Activated T-helper 17 cell treated with anti-CD3 and anti-CD28 coated beads, Interleukin-2, amount 50 U/mL, for 72 hours (primary cell): ENCODE measurements around the gene RAI14. TPM values are rescaled to one million over a fixed set of nuclear protein-coding genes. Genes with fewer than 3 reads are reported as not detected.
"Not testable (repeated sequence)": the region's sequence is repeated elsewhere in the genome, so short reads cannot be mapped to it uniquely, and the experiment has no call there.

ENCODE experiments used
- ATAC-seq: fragments of 150-1000 bp; cut with Tn5 transposase; replicated peaks from 2 replicates; pipeline ENCODE4 v1.10.0; 2021; ENCODE audit warnings: mild to moderate bottlenecking, moderate library complexity
- H3K27ac Mint-ChIP-seq: one replicate; pipeline ENCODE4 v1.8.0; 2022; ENCODE audit warnings: mixed read lengths
- H3K27me3 Mint-ChIP-seq: one replicate; pipeline ENCODE4 v1.8.0; 2022; ENCODE audit warnings: mixed read lengths
- H3K36me3 Mint-ChIP-seq: one replicate; pipeline ENCODE4 v1.8.0; 2022; ENCODE audit warnings: low read depth, mild to moderate bottlenecking, mixed read lengths
- H3K4me1 Mint-ChIP-seq: one replicate; pipeline ENCODE4 v1.8.0; 2022; ENCODE audit warnings: mixed read lengths
- H3K4me3 Mint-ChIP-seq: one replicate; pipeline ENCODE4 v1.8.0; 2022; ENCODE audit warnings: mild to moderate bottlenecking, mixed read lengths
- H3K9me3 Mint-ChIP-seq: one replicate; pipeline ENCODE4 v1.8.0; 2022; ENCODE audit warnings: mixed read lengths
- total RNA-seq, 2 donors: library from RNA; stranded (reverse); gene quantifications; one replicate each; pipeline ENCODE4 v1.2.3, GENCODE V29; 2022

RAI14 gene
- total RNA-seq, 2 donors from 2014 or later, result 0.41 to 3.3 TPM

DNA sequence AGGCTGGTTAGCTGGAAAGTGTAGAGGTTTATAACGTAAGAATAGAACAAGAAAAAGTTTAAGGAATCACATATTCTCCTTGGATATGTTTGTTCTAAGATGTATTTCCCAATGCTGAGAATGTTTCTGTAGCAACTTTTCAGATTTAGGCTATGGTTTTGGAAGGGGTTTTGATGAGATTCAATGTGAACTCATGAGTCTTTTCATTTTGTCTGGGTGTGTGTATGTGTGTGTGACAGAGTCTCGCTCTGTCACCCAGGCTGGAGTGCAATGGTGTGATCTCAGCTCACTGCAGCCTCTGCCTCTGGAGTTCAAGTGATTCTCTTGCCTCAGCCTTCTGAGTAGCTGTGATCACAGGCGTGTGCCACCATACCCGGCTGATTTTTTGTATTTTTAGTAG lies 38.6 kb downstream of the RAI14 start:
- no peaks in the 10 kb centered on the region for H3K27me3 Mint-ChIP-seq
- H3K36me3 Mint-ChIP-seq, result no peaks in the 10 kb centered on the region
- H3K4me3 Mint-ChIP-seq, result peak overlapping the region; percentile 1
- no peaks in the 10 kb centered on the region for H3K9me3 Mint-ChIP-seq
- H3K27ac Mint-ChIP-seq, result no peak overlapping the region
- H3K4me1 Mint-ChIP-seq, result peaks cover 8% of the 10 kb centered on the region
- no peak for ATAC-seq

DNA sequence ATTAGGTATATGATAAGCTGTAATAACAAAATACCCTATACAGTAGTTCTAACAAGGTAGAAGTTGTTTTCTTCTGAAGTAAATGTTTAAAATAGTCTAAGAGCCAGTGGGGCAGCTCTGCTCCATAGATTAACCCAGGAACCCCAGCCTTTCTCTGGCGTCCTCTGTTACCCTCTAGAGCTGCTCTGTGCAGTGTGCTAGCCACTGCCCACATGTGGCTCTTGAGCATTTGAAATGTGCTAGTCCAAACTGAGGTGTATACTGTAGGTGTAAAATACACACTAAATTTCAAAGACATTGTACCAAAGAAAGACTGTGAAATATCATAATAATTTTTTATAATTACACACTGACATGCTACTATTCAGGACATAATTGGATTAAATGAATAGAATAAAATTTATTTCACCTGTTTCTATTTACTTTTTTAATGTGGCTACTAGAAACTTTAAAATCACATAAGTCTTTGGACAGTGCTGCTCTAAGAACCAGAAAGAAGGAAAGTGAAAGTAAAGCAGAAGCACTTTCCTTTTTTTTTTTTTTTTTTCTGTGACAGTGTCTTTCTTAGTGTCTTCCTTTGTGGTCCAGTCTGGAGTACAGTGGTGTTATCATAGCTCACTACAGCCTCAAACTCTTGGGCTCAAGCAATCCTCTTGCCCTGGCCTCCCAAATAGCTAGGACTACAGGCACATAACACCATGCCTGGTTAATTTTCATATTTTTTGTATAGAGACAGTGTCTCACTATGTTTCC lies 39.3 kb downstream of the RAI14 start:
- no peaks in the 10 kb centered on the region for H3K9me3 Mint-ChIP-seq
- ATAC-seq, result peak; percentile 56

DNA sequence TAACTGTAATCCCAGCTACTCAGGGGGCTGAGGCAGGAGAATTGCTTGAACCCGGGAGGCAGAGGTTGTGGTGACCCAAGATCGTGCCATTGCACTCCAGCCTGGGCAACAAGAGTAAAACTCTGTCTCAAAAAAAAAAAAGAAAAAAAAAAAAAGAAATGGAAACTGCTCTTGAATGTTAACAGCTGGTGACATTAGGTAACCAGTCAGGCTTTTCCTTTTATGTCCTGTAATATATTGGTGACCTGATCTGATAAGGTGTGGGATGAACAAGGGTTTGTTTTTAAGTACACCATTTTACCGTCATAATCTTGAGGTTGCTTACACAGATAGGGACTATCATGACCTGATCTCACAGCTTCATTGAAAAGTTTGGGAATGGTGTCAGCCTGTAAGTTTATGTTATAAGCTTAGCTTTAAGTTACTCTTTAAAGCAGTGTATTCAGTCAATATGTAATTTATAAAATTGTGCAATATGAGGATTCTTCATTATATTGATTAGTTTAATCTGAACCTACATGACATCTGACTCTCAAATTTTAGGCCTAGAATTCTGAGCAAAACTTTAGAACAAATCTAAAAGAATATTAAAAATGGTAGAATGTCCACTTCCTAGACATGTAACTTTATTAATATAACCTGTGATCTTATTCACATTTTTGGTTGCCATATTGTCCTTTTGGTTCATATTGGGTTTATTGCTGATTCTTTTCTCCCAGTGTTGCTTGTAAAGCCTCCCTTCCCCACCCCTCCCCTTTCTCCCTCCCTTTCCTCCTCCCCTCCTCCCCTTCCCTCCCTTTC lies 41.4 kb downstream of the RAI14 start:
- no peak for ATAC-seq
- H3K27me3 Mint-ChIP-seq, result no peaks in the 10 kb centered on the region
- no peaks in the 10 kb centered on the region for H3K36me3 Mint-ChIP-seq
- no peaks in the 10 kb centered on the region for H3K9me3 Mint-ChIP-seq
- H3K4me1 Mint-ChIP-seq, result peaks cover 8% of the 10 kb centered on the region
- H3K4me3 Mint-ChIP-seq, result no peak overlapping the region
- no peak overlapping the region for H3K27ac Mint-ChIP-seq

More for the DNA sequence above, 39.3 kb downstream of the RAI14 start:
- Mint-ChIP-seq H3K27me3 (no peaks in the 10 kb centered on the region), H3K4me3 (peak overlapping the region; percentile 1), H3K36me3 (no peaks in the 10 kb centered on the region), H3K27ac (no peak overlapping the region), H3K4me1 (peaks cover 8% of the 10 kb centered on the region)

DNA sequence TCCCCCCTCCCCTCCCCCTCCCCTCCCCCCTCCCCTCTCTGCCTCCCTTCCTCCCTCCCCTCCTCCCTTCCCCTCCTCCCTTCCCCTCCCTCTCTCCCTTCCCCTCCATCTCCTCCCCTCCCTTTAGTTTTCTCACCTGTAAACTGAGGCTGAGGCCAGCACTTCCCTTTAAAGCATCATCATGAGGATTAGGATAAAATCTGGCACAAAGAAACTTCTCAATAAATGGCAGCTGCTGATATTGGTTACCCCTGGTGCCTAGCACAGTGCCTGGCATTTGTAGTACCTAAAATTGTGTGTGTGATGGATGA lies 41.9 kb downstream of the RAI14 start:
- Mint-ChIP-seq H3K9me3 (no peaks in the 10 kb centered on the region), H3K27me3 (no peaks in the 10 kb centered on the region), H3K36me3 (no peaks in the 10 kb centered on the region), H3K4me1 (peaks cover 8% of the 10 kb centered on the region), H3K4me3 (no peak overlapping the region), H3K27ac (no peak overlapping the region)
- ATAC-seq, result no peak

DNA sequence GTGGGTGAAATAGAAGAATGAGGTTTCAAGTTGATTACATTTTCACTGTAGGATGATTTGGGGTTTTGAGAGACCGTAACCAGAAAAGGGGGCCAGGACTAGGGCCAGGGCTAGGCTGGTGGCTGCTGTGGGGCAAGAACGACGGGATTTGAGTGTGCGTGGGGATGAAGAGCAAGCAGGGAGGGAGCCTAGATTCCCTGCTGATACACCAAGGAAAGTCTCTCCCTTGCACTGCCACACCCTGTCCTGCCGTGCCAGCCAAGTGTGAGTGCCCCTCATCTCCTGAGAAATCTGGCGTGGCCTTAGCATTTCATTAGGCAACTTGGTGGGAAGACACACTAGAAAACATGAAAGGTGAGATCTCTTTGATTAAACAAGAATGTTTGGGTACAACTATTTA lies 42.6 kb downstream of the RAI14 start:
- H3K27me3 Mint-ChIP-seq, result no peaks in the 10 kb centered on the region
- no peaks in the 10 kb centered on the region for H3K9me3 Mint-ChIP-seq
- H3K4me3 Mint-ChIP-seq, result no peak overlapping the region
- no peak overlapping the region for H3K27ac Mint-ChIP-seq
- ATAC-seq, result no peak
- H3K36me3 Mint-ChIP-seq, result no peaks in the 10 kb centered on the region
- peaks cover 8% of the 10 kb centered on the region for H3K4me1 Mint-ChIP-seq

DNA sequence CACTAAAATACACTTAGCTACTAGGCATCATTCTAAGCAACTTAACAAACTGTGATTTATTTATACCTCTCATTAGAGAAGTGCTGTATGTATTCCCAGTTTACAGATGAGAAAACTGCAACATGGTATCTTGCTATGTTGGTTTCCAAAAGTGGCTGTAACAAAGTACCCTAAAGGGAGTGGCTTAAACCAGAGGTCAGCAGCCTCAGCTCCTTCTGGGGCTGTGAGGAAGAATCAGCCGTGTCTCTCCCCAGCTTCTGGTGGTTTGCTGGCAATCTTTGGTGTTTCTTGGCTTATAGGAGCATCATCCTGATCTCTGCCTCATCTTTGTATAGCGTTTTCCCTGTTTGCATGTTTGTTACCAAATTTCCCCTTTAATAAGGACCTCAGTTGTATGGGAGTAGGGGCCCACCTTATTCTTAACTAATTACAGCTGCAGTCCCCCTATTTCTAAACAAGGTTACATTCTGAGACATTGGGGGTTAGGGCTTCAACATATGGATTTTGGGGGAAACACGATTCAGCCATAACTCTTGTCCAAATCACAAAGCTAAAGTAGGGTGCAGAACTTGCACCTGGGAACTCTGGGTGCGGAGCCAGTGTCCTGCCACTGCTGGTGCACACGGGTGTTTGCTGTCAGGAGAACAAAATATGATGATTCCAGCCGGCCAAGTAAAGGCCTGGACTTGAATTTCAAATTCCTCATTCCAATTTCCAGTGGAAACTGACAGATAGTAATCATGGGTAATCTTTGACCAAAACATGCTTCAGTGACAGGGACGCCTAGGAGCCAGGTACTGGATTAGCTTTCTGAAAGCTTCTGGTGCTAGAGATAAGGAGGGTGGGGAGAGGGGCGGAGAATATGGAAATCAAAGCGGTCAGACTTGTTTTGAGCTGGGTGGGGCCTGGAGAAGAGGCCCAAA lies 43.3 kb downstream of the RAI14 start:
- no peak for ATAC-seq
- Mint-ChIP-seq H3K27me3 (no peaks in the 10 kb centered on the region), H3K27ac (no peak overlapping the region), H3K9me3 (no peaks in the 10 kb centered on the region), H3K4me1 (peaks cover 6% of the 10 kb centered on the region), H3K4me3 (no peak overlapping the region), H3K36me3 (no peaks in the 10 kb centered on the region)

DNA sequence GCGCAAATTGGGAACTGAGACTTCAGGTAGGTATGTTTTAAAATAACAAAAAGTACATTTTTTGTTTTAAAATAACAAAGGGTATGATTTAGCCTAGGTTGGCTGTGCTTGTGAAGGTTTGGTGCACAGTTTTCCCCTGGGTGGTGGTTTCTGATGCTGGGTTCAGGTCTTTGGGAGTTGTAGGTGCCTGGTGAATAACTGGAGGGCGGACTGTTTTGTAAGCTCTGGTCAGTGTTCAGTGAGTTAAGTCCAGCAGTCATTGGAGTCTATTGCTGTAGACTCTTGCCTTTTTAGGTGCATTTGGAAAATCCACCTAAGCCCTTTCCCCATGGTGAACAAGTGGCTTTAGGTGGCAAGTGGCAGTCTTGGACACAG lies 43.9 kb downstream of the RAI14 start:
- no peak overlapping the region for H3K4me3 Mint-ChIP-seq
- no peak overlapping the region for H3K27ac Mint-ChIP-seq
- no peaks in the 10 kb centered on the region for H3K9me3 Mint-ChIP-seq
- no peaks in the 10 kb centered on the region for H3K27me3 Mint-ChIP-seq
- H3K4me1 Mint-ChIP-seq, result no peaks in the 10 kb centered on the region
- ATAC-seq, result no peak
- no peaks in the 10 kb centered on the region for H3K36me3 Mint-ChIP-seq

DNA sequence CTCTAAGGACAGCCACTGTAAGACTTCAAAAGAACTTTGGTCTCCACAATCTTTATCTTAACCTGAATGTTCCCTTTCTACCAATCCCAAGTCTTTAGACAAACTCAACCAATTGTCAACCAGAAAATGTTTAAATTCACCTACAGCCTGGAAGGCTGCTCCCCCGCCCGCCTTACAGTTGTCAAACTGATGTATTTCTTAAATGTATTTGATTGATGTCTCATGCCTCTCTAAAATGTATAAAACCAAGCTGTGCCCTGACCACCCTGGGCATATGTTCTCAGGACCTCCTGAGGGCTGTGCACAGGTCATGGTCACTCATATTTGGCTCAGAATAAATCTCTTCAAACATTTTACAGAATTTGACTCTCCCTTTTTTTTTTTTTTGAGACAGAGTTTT lies 45.3 kb downstream of the RAI14 start:
- H3K4me3 Mint-ChIP-seq, H3K36me3 Mint-ChIP-seq, H3K9me3 Mint-ChIP-seq, H3K27me3 Mint-ChIP-seq, ATAC-seq, H3K4me1 Mint-ChIP-seq, H3K27ac Mint-ChIP-seq: not testable (repeated sequence)

DNA sequence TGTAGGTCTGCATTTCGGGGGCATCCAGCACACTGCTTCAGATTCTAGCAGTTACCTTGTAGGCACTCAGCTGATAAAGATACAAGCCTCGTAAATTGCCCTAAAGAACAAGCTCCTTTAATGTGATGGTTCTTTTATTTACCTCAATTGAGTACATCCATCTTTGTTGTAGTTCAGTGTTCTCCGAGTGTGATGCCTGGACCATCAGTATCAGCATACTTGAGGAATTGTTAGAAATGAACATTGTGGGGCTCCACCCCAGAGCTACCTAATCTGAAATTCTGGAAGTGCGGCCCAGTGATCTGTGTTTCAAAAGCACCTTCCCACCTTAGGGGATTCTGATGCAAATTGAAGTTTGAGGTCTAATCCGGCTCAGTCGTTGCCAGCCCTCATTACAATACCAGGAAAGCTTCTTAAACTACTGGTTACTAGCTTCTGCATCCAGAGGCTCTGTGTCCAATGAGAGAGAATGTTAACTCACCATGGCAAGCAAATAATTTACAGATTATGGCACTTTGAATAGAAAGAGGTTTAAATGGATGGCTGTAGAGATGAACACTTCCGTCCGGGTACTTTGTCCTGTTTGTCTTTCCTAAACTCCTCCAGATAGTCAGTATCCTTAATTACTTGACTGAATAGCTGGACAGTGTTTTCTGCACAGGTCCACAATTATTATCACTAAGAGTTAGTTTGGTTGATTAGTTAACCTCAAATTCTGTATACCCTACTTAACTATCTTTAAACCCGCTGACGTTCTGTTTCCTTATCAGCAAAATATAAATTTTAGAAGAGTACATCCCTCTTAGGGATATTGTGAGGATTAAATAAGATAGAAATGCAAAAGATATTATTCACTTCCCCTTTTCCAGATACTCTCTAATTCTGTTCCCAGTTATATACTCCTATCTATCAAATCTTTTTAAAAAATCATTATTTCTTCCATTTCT lies 47.9 kb downstream of the RAI14 start:
- H3K27me3 Mint-ChIP-seq, result no peaks in the 10 kb centered on the region
- ATAC-seq, result no peak
- no peaks in the 10 kb centered on the region for H3K9me3 Mint-ChIP-seq
- no peak overlapping the region for H3K4me3 Mint-ChIP-seq
- H3K36me3 Mint-ChIP-seq, result no peaks in the 10 kb centered on the region
- H3K27ac Mint-ChIP-seq, result no peak overlapping the region
- H3K4me1 Mint-ChIP-seq, result no peaks in the 10 kb centered on the region

DNA sequence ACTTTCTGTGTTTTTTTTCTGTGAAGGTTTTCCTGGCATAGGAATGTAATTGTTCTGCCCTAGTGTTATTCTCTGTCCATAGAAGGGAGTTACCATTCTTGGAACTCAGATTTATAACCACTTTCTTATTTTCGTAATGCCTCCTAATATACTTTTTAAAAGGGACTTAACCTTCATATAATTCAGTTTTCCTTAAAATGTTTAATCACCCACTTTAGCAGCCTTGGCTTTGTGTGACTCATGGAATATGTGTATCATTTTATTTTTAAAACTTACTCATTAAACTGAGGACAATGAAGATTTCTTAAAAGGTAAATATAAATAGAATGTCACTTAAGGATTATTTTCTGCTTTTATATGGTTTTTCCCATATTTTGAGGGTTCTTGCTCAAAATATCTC lies 50.0 kb downstream of the RAI14 start:
- Mint-ChIP-seq H3K4me3 (no peak overlapping the region), H3K36me3 (no peaks in the 10 kb centered on the region), H3K27ac (no peak overlapping the region), H3K27me3 (no peaks in the 10 kb centered on the region), H3K4me1 (no peaks in the 10 kb centered on the region), H3K9me3 (no peaks in the 10 kb centered on the region)
- no peak for ATAC-seq

DNA sequence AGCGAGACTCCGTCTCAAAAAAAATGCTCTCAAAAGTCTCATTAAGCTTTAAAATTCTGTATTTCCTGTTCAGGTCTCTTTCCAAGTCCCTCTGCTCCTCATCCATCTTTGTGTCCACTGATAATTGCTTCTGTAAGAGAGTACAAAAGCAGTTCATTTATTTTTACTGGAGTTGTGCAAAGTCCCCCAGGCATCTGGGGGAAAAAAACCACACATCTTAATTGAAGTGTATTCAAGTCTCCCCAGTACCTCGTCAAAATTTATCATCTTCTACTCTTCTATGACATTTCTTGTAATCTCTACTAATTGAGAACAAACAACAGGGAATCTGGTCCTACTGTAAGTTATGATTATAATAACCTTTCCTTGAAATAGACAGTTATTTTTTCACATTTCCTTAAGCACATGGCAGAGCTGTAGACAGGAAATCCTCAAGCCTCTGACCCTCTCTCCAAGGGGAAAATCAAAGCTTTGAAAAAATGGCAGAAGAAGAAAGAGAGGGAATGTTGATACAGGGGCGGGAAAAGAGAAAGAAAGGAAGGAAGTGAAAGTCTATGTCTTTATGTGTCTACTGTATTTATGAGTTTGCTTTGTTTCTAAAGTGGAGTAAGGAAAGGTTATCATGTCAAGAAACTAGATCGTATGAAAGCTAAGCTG lies 51.5 kb downstream of the RAI14 start:
- no peaks in the 10 kb centered on the region for H3K36me3 Mint-ChIP-seq
- H3K27me3 Mint-ChIP-seq, result no peaks in the 10 kb centered on the region
- H3K4me3 Mint-ChIP-seq, result no peak overlapping the region
- no peak for ATAC-seq
- no peak overlapping the region for H3K27ac Mint-ChIP-seq
- no peaks in the 10 kb centered on the region for H3K4me1 Mint-ChIP-seq
- H3K9me3 Mint-ChIP-seq, result no peaks in the 10 kb centered on the region

DNA sequence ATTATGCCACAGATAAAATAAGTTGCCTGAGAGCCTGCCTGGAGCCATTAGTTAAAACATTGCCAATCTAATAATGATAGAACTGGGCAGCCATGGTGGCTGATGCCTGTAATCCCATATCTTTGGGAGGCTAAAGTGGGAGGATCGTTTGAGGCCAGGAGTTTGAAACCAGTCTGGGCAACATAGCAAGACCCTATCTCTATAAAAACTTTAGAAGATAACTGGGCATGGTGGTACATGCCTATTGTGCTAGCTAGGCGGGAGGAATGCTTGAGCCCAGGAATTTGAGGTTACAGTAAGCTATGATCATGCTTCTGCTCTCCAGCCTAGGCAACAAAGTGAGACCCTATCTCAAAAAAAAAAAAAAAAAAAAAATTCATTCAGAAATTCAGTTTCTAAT lies 52.6 kb downstream of the RAI14 start:
- ATAC-seq, result no peak
- no peaks in the 10 kb centered on the region for H3K36me3 Mint-ChIP-seq
- no peaks in the 10 kb centered on the region for H3K27me3 Mint-ChIP-seq

DNA sequence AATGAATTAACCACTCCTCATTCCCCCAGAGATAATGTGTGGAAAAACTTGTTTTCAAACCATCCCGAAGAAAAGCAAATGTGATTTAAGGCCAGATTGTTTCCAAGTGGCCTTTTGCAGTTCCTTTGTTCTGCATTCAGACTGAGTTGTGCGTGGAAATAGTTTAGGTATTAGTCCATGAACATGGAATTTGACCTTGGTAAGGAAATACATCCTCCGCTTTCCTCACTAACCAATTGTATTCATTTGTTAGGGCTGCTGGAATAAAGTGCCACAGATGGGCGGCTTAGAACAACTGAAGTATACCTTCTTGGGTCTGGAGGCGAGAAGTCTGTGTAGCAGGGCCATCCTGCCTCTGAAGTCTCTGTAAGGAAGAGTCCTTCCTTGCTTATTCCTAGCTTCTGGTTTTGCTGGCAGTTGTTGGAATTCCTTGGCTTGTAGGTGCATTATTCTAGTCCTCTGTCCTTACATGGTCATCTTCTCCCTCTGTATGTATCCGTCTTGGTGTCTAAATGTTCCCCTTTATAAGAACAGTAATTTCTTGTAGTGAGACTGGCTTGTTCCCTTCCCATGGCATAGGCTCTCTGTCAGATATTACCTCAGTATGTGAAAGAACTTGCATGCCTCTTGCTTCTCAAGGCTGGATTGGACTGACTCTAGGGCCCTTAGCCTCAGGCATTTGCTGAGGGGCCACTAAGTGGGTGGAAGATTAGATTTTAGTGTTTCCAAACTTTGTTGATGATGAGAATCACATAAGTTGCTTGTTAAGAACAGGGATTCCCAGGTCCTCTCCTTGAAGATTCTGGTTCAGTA lies 53.9 kb downstream of the RAI14 start:
- Mint-ChIP-seq H3K9me3 (no peaks in the 10 kb centered on the region), H3K4me3 (no peak overlapping the region), H3K27me3 (no peaks in the 10 kb centered on the region), H3K4me1 (no peaks in the 10 kb centered on the region), H3K36me3 (no peaks in the 10 kb centered on the region), H3K27ac (no peak overlapping the region)
- ATAC-seq, result no peak

More for the DNA sequence above, 52.6 kb downstream of the RAI14 start:
- Mint-ChIP-seq H3K27ac (no peak overlapping the region), H3K4me1 (no peaks in the 10 kb centered on the region), H3K4me3 (no peak overlapping the region), H3K9me3 (no peaks in the 10 kb centered on the region)
